Left ventricle myocardium inferior (tissue), 1 donor: Measurements from ENCODE around the gene SORBS2. TPM values are rescaled to one million over a fixed set of nuclear protein-coding genes. Genes with fewer than 3 reads are reported as not detected.

Experiments used
- DNase-seq: peaks from one replicate; pipeline ENCODE4 v3.0.0-alpha.2; 2020
- H3K27ac ChIP-seq: fragments of 200-600 bp; replicated peaks from 2 replicates; pipeline ENCODE4 v1.8.0; 2021
- H3K27me3 ChIP-seq: fragments of 200-600 bp; 2 replicates; pipeline ENCODE4 v1.8.0; 2021; ENCODE audit warnings: low read depth
- H3K36me3 ChIP-seq: fragments of 200-600 bp; 2 replicates; pipeline ENCODE4 v1.8.0; 2021
- H3K4me1 ChIP-seq: fragments of 200-600 bp; 2 replicates; pipeline ENCODE4 v1.8.0; 2021
- H3K4me3 ChIP-seq: fragments of 200-600 bp; 2 replicates; pipeline ENCODE4 v1.8.0; 2021; ENCODE audit warnings: mild to moderate bottlenecking, moderate library complexity
- H3K9me3 ChIP-seq: fragments of 200-600 bp; replicated peaks from 2 replicates; pipeline ENCODE4 v1.8.0; 2021
- CTCF ChIP-seq: fragments of 200-600 bp; IDR thresholded peaks from 2 replicates; pipeline ENCODE4 v1.8.0; 2021; ENCODE audit warnings: antibody characterized with exemption, mild to moderate bottlenecking, borderline replicate concordance
- intact Hi-C: fragments of 100-400 bp; cut with micrococcal nuclease; formaldehyde crosslinking; loops from one replicate; pipeline ENCODE4 v1.11.0; 2022
- total RNA-seq: library from RNA; stranded (reverse); fragmentation: NEBNext Ultra II Directional; extraction: Animal tissue kit (Norgen Biotek cat#: 25700); gene quantifications from one replicate; pipeline ENCODE4 v1.2.1, GENCODE V29; 2021
- donor health status: DM: no; HTN: yes; CAD: no; lungs with severe emphysema.

The SORBS2 gene
- total RNA-seq, 1 donor from 2014 or later: 1,282 TPM

GRCh38 chr4:185809121-185809520 is 2.9 kb downstream of the SORBS2 start:
- Histone ChIP-seq H3K27me3 (no peaks in the 10 kb centered on the region), H3K36me3 (no peaks in the 10 kb centered on the region), H3K4me1 (peaks cover 15% of the 10 kb centered on the region), H3K27ac (peak overlapping the region; percentile 90), H3K9me3 (no peaks in the 10 kb centered on the region), H3K4me3 (peak overlapping the region; percentile 70)
- intact Hi-C loops: no loop called here
- no peak for TF ChIP-seq CTCF
- DNase-seq: no peak

GRCh38 chr4:185805979-185806378 is 6.0 kb downstream of the SORBS2 start:
- TF ChIP-seq CTCF: no peak
- intact Hi-C loops: no loop called here
- Histone ChIP-seq H3K36me3 (peaks cover 8% of the 10 kb centered on the region), H3K27ac (peak overlapping the region; percentile 82), H3K9me3 (no peaks in the 10 kb centered on the region), H3K4me3 (peak overlapping the region; percentile 70), H3K4me1 (peaks cover 28% of the 10 kb centered on the region), H3K27me3 (no peaks in the 10 kb centered on the region)
- no peak for DNase-seq

GRCh38 chr4:185805262-185805802 is 6.7 kb downstream of the SORBS2 start:
- H3K4me3 ChIP-seq: peak overlapping the region; percentile 70
- peak overlapping the region; percentile 82 for H3K27ac ChIP-seq
- H3K9me3 ChIP-seq: no peaks in the 10 kb centered on the region
- H3K27me3 ChIP-seq: no peaks in the 10 kb centered on the region
- intact Hi-C loops: no loop called here
- DNase-seq: no peak
- no peak for TF ChIP-seq CTCF
- peaks cover 34% of the 10 kb centered on the region for H3K4me1 ChIP-seq
- peaks cover 8% of the 10 kb centered on the region for H3K36me3 ChIP-seq

GRCh38 chr4:185803022-185803421 is 9.0 kb downstream of the SORBS2 start:
- Histone ChIP-seq H3K27me3 (no peaks in the 10 kb centered on the region), H3K4me1 (peaks cover 55% of the 10 kb centered on the region), H3K9me3 (no peaks in the 10 kb centered on the region), H3K27ac (peak overlapping the region; percentile 82), H3K4me3 (peak overlapping the region; percentile 70), H3K36me3 (peaks cover 8% of the 10 kb centered on the region)
- DNase-seq: no peak
- TF ChIP-seq CTCF: no peak
- intact Hi-C loops: no loop called here

- Histone ChIP-seq H3K4me3 (no peak overlapping the region), H3K27ac (peak overlapping the region; percentile 82), H3K36me3 (peaks cover 8% of the 10 kb centered on the region), H3K4me1 (peaks cover 67% of the 10 kb centered on the region), H3K27me3 (no peaks in the 10 kb centered on the region), H3K9me3 (no peaks in the 10 kb centered on the region)
- TF ChIP-seq CTCF: no peak
- DNase-seq: no peak
- intact Hi-C loops: no loop called here
These were observed 10.5 kb downstream of the SORBS2 start for GRCh38 chr4:185801471-185801870.
